HG02970 (cell line): ENCODE results near the gene DACT2.
"Not testable (repeated sequence)": the region's sequence is repeated elsewhere in the genome, so short reads cannot be mapped to it uniquely, and the experiment has no call there.

ENCODE experiments used
- ATAC-seq: cut with Tn5 transposase; IDR thresholded peaks from one replicate; pipeline ENCODE4 v1.9.1; 2021; ENCODE audit warnings: mild to moderate bottlenecking, moderate library complexity, moderate number of reproducible peaks; ENCODE audit not compliant: unreplicated experiment, low FRiP score

Gene DACT2, protein sequence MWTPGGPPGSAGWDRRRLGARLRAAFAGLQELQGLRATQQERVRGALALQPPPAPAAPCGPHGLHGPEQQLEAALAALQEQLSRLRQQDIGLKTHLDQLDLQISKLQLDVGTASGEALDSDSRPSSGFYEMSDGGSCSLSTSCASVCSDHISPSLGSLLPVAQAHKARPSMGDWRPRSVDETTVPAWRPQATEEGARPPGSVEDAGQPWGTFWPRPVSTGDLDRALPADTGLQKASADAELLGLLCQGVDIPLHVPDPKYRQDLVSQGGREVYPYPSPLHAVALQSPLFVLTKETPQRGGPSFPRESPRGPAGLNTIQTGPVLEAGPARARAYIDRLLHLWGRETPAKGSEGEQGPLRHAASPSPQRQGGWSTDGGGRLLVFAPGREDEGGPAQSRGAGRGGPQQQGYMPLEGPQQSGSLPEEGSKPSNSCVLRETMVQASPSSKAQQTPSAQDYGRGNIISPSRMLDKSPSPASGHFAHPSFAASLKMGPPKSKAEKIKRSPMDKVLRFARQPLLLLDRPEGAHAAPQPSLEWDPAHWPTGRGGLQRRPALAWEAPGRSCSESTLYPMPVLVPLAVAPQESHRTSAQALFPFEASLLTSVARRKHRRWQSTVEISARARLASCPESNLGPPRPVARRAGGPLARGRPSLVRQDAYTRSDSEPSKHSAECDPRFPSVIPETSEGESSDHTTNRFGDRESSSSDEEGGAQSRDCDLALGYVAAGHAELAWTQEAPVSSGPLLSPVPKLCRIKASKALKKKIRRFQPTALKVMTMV

DNA sequence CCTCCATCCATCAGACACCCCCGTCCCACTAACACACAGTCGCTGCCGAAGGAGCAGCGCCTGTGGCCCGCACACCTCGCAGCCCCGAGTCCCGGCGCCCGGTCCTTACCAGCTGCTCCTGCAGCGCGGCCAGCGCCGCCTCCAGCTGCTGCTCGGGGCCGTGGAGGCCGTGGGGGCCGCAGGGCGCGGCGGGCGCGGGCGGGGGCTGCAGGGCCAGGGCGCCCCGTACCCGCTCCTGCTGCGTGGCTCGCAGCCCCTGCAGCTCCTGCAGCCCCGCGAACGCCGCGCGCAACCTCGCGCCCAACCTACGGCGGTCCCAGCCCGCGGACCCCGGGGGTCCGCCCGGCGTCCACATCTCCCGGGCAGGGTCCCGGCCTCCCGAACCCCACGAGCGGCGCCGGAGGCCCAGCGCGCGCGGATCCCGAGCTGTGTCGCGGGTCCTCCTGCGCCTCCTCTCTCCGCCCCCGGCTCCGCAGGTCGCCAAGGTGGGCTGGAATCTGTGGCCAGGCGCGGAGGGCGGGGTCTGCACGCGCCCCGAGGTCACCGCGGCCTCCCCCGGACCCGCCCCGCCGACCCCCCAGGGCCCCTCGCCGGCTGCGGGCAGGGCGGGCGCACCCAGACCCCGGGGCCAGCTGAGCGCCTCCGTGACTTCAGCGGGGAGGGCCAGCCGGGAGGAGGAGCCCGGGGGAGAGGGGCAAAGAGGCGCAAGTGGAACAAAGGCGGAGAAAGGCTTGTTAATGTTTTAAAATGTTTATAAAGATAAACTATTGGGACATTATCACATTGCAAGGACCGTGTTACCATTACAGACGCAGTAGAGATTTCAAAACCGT, at the start of gene DACT2:
Gene DACT2, minus strand, starts transcription at position 499 of the 833 bp plus-strand sequence. Its CDS starts 144 bp downstream, at position 355.
- ATAC-seq: no peak

DNA sequence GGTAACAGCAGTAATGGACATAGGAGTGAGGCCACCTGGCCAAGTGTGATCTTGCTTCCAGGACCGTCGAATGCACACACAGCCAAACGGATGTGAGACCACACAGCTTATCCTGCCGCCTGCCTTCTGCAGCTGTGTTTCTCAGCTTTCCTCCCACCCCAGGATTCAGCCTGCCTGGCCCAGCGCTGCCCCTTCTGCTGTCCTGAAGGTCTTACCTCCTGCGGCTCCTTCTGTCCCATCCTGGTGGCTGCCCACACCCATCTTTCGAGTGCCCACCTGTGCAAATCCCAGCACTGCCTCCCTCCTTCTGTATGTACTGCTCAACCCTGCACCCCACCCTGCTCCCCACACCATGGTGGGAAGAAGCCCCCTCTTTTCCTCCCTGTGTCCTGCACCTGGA, 49.4 kb upstream of the DACT2 start:
- ATAC-seq: no peak

DNA sequence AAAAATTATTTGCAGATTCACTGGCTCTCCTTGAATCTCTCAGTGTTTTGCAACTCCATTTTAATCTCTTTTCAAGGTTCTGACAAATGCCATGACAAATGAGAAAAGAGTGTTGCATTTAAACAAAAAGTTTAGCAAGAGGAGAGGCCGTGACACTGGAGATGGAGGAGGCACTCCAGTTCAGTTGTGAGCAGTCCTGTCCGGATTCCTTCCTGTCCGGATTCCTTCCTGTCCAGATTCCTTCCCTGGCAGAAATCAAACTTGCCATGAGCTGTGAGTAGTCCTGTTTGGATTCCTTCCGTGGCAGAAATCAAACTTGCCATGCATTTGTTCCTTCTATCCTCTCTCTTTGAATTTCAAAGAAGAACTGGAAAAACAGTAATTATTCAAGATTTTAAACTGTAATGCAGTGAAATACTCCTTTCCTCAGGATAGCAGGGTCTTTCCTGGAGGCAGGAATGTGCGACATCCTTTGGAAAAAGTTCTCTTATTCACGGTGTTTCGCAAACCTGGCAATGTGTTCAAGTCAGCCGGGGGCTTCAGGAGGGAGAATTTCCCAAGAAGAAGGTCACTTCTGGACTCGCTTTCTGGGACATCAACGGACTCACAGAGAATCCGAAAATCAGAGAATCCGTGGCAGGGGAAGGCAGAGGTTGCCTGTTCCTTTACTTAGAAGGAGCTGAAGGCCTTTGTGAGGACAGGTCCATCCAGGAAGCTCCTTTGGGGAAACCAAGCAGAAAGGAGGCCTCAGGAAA, 48.7 kb upstream of the DACT2 start:
- no peak for ATAC-seq

DNA sequence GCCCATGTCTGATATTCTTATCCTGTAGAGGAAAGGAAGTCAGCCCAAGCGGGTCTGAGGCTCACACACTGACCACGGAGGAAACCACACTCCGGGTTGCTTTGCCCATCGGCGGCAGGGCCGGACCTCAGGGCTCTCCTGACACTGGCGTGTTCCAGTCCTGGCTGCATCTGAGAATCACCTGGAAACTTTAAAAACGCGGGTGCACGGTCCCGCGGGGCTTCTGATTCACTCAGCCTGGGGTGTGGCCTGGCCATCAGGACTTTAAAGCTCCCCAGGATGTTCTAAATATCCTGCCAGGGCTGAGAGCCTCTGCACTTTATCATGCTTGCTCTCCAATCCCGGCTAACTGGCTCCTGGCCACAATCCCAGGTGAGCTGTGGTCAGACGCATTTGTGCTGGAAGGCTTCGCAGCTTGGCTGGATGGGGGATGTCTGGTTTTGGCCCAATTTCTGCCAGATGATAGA, 47.7 kb upstream of the DACT2 start:
- ATAC-seq: no peak

DNA sequence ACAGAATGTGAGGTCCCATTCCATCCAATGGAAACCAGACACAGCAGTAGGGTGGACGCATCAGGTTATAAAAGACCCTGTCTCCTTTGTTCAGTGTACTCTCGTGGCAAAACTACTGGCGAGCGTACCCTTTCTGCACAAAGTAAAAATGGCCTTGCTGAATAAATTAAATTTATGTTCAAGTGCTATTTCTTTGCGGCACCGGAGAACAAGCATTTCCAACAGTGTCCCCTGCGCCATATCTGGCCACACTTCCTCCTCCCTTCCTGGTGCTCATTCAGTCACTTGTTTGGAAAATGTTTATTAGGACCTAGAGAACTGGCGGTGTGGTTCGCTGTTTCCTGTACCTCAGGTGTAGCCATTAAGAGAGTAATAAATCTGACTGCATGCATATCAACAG, 46.9 kb upstream of the DACT2 start:
- no peak for ATAC-seq

DNA sequence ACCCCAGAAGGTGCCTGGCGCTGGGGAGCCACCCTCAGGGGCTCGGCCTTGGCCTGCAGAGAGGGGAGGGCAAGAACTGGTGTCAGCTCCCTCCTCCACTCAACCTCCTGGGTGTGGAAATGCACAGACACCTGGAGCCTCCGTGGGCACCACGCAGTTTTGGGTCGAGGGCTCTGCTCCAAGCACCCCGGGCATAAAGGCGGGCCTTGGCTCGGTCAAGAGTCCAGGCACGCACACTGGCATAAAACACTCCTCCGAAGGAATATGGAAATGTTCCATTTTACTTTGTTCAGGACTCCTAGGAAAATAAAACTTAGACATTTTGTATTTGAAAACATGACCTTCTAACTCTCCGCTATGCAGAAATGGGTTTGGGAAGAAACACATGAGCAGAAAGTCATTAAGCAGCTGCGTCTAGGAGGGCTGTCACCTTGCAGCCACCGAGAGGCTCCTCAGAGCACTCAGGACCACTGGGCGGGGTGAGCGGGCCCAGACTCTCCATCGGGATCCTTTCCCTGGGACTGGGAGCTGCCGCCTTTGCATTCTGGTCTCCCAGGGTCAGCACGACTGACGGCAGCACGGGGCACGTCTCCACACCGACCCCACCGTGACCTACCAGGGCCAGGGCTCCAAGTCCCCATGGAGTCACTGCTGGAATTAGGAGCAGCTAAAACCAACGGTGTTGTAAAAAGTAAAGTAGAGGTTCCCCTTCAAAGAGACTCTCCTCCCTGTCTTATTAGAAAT, 46.0 kb upstream of the DACT2 start:
- no peak for ATAC-seq

DNA sequence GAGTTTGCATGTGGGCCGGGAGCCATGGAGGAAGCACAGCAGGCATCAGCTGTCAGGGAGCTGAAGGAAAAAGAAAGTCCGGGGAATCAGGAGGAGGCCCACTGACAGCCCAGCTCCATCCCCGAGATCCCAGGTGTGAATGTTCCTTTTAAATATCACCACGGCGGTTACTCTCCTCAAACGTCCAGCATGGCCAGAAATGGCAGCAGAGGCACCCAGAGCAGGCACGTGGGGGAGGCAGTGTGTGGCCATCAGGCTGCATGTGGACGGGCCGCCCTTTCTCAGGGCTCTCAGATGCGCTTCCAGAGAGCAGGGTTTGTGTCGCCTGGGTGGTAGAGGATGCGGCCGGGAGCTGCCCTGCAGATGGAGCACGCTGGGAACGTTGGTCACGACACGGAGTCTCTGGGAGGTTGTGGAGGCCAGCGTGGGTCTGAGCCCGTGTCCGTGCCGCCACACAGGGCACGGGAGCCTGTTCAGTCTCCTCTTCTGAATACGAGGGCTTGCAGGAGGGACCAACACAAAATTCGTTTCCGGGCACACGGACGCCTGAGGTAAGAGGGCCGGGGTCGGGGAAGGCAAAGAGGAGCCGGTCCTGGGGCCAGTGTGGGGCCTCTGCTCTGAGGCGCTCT, 45.3 kb upstream of the DACT2 start:
- ATAC-seq: no peak

DNA sequence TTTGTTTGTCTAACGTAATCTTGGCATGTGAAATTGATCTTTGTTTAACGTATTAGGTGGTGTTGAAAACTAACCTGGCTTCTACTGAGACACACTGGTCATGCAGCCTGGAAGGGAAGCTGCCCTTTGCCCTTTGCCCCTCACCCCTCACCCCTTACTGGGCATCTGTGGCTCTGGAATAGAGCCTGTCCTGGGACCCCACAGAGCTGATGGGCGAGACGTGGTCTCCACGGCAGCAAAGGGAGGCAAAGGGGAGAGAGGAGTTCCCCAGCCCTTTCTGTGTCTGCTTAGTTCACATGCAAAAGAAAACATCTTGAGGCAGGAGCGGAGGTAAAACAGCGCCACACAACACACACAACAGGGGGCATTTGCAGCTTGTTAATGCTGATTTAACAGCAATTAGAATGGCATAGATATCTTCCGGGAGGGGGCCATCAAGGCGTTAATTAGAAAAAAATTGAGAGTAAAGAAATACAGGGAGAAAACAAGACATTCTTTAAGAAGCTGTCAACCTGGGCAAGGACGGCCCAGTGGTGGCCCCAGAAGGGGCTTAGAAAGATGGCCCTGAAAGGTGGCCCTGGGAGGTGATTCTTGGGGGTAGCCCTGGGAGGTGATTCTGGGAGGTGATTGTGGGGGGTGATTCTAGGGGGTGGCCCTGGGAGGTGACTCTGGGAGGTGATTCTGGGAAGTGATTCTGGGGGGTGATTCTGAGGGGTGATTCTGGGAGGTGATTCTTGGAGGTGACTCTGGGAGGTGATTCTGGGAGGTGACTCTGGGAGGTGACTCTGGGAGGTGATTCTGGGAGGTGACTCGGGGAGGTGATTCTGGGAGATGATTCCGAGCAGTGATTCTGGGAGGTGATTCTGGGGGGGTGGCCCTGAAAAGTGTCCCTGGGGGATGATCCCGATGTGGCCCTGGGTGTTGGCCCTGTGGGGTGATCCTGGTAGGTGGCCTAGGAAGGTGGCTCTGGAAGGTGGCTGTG, 44.5 kb upstream of the DACT2 start:
- ATAC-seq: no peak

DNA sequence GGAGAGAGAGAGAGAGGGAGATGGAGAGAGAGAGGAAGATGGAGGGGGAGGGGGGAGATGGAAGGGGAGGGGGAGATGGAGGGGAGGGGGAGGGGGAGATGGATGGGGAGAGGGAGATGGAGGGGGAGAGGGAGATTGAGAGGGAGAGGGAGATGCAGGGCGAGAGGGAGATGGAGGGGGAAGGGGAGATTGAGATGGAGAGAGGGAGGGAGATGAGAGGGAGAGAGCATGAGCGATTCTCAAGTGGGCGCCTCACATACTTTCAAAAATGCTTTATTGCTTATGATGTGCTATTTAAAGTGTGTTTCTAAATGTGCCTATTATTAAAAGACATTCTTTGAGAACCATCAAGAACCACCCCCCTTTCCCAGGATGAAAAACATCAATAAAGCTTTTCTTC, 43.7 kb upstream of the DACT2 start:
- ATAC-seq: no peak

DNA sequence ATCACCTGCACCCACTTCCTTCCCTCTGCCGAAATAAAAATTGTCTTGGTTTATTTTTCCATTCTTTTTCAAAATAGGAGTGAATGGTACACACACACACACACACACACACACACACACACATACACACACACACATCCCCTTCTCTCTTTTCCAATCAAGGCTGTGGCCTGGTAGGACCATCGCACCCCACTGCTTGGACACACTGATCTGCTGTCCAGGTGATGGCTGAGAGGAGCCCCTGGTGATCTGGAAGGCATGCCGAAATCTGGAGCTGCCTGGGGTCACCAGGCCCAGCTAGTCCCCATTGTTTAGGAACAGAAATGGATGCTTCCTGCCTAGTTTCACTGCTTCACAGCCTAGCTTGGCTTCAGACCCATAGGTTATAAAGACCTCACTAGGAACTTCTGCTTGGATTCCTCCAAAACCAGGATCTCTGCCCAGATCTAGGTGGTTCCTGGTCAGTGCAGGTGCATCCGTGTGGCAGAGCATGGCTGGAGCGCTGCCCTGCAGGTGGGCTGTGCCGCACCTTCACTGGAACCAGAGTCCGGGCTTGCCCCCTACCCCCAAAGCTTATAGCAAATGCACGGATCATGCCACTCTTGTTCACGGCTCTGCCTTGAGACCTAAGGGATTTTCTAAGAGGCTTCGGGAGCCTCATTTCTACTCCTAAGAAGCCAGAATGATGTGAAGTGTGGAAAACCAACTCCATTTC, 42.9 kb upstream of the DACT2 start:
- no peak for ATAC-seq

DNA sequence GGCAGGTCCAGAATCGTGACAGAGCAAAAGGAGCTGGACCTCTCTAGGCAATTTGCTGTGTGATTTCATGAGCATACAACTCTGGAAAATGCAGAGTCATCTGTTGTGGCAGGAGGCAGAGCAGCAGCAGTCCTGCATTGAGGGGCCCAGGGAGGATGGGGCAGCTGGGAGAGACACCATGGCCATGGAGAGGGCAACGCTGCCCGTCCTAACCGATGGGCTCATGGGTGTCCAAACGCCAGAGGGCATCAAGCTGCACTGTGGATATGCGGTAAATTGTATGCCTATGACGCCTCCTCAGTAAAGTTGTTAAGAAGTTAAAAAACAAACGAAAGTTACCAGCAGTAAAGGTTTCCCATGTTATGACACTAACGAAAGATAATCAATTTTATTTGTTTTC, 42.2 kb upstream of the DACT2 start:
- ATAC-seq: no peak

DNA sequence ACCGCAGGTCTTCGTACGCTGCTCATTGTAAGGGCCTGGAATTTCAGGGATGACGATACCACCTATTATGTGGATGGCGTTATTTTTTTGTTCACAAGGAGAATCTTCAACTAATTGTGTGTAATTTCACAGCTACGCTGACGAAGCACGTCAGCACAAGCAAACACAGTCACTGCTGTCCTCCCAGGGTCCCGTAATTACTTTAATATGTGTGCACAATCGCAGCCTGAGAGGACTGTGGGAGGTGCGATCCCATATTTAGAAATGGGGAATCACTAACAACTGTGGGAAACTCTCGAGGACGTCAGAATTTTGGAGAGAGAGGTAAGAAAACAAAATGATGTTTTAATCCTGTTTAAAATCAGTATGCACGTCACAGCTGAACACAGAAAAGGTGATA, 40.2 kb upstream of the DACT2 start:
- ATAC-seq: no peak

DNA sequence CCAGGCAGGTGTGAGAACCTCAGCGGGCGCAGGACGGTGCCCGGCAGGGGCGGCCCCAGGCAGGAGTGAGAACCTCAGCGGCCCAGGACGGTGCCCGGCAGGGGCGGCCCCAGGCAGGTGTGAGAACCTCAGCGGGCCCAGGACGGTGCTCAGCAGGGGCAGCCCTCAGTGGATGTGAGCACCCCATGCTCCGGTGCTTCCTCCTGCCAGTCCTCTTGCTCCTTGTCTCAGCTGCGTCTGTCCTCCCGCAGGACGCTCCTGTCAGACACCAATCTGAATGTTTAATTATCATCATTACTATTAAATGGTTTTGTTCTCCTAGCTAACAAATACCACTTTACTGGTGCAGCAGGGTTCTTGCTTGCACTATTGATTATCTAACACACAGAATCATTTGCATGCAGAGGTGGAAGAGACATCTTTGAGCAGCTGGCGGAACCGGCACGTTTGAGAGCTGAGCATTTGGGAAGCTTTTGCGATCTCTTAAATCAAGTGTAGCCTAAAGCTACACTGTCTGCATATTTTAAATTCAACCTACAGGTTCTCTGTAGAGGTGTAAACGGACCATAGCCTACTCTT, 39.4 kb upstream of the DACT2 start:
- ATAC-seq: no peak

DNA sequence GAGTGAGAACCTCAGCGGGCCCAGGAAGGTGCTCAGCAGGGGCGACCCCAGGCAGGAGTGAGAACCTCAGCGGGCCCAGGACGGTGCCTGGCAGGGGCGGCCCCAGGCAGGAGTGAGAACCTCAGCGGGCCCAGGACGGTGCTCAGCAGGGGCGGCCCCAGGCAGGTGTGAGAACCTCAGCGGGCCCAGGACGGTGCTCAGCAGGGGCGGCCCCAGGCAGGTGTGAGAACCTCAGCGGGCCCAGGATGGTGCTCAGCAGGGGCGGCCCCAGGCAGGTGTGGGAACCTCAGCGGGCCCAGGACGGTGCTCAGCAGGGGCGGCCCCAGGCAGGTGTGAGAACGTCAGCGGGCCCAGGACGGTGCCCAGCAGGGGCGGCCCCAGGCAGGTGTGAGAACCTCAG, 37.3 kb upstream of the DACT2 start:
- not testable (repeated sequence) for ATAC-seq

DNA sequence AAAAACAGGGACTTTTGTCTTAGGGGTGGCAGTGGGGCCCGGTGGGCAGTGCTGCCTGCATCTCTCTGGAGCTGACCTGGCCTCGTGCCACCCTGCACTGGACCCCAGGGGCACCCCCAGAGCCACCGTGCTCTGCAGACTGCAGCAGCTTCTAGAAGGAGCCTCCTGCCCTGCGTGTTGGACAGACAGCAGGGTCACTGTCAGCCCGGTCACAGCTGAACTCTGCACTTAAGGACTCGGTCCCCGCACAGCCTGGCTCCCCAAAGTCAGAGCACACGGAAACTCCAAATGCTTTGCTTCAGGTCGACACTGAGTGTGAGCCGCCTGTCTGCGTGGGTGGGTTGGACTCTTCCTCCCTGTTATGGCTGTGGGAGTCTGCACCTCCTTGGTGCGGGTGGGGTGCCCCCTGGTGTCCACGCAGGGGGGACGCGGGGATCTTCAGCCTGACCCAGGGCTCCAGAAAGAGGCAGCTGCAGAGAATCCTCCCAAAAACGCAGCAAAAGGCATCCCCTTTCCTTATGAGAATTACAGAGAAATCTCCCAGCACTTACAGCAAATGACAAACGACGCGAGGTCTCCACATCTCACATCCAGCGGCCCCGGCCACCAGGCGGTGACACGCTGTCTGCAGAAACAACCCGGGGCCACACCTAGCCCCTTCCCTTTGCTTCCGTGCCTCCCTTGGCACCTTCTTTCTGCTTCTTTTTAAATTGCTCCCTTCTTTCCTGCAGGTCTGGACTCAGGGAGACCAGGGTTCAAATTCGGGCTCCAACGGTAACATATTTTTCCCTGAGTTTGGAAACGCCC, 36.3 kb upstream of the DACT2 start:
- ATAC-seq: no peak

DNA sequence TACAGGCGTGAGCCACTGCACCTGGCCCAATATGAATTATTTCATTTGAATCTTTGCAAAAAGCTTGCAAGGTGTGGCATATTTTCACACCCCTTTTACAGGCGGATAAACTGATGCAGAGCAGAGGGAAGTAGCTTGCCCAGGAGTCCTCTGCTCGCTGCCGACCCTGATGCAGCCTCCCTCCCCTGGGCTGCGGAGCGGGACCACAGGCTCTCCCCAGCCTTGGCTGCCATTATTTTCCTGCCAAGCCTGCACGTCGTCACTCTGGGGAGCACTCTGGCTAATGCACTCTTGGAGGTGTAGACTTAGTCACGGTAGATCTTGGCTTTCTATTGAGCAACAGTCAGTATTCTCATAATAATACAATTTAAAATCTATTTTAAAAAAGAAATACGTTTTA, 34.8 kb upstream of the DACT2 start:
- ATAC-seq: no peak
